ENCODE measurements around the gene XIAP. TPM values are rescaled to one million over a fixed set of nuclear protein-coding genes. Genes with fewer than 3 reads are reported as not detected.

XIAP gene
- total RNA-seq, 1 donor from 2014 or later = 22.9 TPM

- intact Hi-C loops (cut with DNase I) = no loop called here
- no peak for TF ChIP-seq CTCF (IDR thresholded peaks at IDR 0.05)
- peaks cover 3 to 20% of the 10 kb centered on the region in 2 donors for H3K36me3 ChIP-seq
- no peaks in the 10 kb centered on the region for H3K27me3 ChIP-seq
- no peak overlapping the region for H3K4me3 ChIP-seq
- no peak for DNase-seq (ENCODE audit: low spot score in 2 of 2)
- no peak overlapping the region for H3K27ac ChIP-seq
- H3K9me3 ChIP-seq = no peaks in the 10 kb centered on the region
- no peaks in the 10 kb centered on the region for H3K4me1 ChIP-seq
These were observed 45.5 kb downstream of the XIAP start for GRCh38 chrX:123905332-123905731.

GRCh38 chrX:123906557-123907316 is 46.9 kb downstream of the XIAP start:
- H3K27ac ChIP-seq = no peak overlapping the region
- H3K4me1 ChIP-seq = no peaks in the 10 kb centered on the region
- H3K27me3 ChIP-seq = no peaks in the 10 kb centered on the region
- no peaks in the 10 kb centered on the region for H3K9me3 ChIP-seq
- intact Hi-C loops (cut with DNase I) = no loop called here
- DNase-seq (ENCODE audit: low spot score in 2 of 2) = no peak
- peaks cover 3 to 12% of the 10 kb centered on the region in 2 donors for H3K36me3 ChIP-seq
- no peak for TF ChIP-seq CTCF (IDR thresholded peaks at IDR 0.05)
- no peak overlapping the region for H3K4me3 ChIP-seq

- Histone ChIP-seq H3K4me3 (no peak overlapping the region), H3K9me3 (no peaks in the 10 kb centered on the region), H3K27me3 (no peaks in the 10 kb centered on the region), H3K36me3 (peaks cover 3 to 9% of the 10 kb centered on the region in 2 donors), H3K4me1 (no peaks in the 10 kb centered on the region), H3K27ac (no peak overlapping the region)
- intact Hi-C loops (cut with DNase I) = no loop called here
- no peak for TF ChIP-seq CTCF (IDR thresholded peaks at IDR 0.05)
- DNase-seq (ENCODE audit: low spot score in 2 of 2) = no peak
These were observed 49.7 kb downstream of the XIAP start for GRCh38 chrX:123909523-123909922.

- H3K9me3 ChIP-seq = no peaks in the 10 kb centered on the region
- no peak for TF ChIP-seq CTCF (IDR thresholded peaks at IDR 0.05)
- no peaks in the 10 kb centered on the region for H3K36me3 ChIP-seq
- DNase-seq (ENCODE audit: low spot score in 2 of 2) = no peak
- no peaks in the 10 kb centered on the region for H3K27me3 ChIP-seq
- no peak overlapping the region for H3K27ac ChIP-seq
- no peak overlapping the region for H3K4me3 ChIP-seq
- no peaks in the 10 kb centered on the region for H3K4me1 ChIP-seq
- intact Hi-C loops (cut with DNase I) = no loop called here
These were observed 57.2 kb downstream of the XIAP start for GRCh38 chrX:123917069-123917468.

GRCh38 chrX:123918106-123918721 is 58.4 kb downstream of the XIAP start:
- no peak for TF ChIP-seq CTCF (IDR thresholded peaks at IDR 0.05)
- no peak for DNase-seq (ENCODE audit: low spot score in 2 of 2)

More at GRCh38 chrX:123918106-123918721, 58.4 kb downstream of the XIAP start:
- Histone ChIP-seq H3K36me3 (no peaks in the 10 kb centered on the region), H3K27me3 (no peaks in the 10 kb centered on the region), H3K4me3 (no peak overlapping the region), H3K9me3 (no peaks in the 10 kb centered on the region), H3K27ac (no peak overlapping the region), H3K4me1 (no peaks in the 10 kb centered on the region)
- intact Hi-C loops (cut with DNase I) = no loop called here

Data from ascending aorta (tissue), 2 donors.